SK-N-SH (cell line): ENCODE measurements around the gene GNB2. TPM values are rescaled to one million over a fixed set of nuclear protein-coding genes. Genes with fewer than 3 reads are reported as not detected.

Experiments
- CTCF ChIA-PET: fragments of 300-600, 350-600 bp; formaldehyde crosslinking; extraction: SDS; loops from one replicate; lab custom pipeline; 2021; lab: Yijun Ruan, JAX
- POLR2A ChIA-PET: fragments of 350-600 bp; sonication (Branson Sonifier 250); formaldehyde crosslinking; extraction: SDS; loops from one replicate; lab custom pipeline; 2020; ENCODE audit warnings: antibody characterized with exemption, inconsistent platforms; lab: Yijun Ruan, JAX
- DNase-seq: peaks from one replicate; pipeline ENCODE4 v3.0.0; 2012
- H2AFZ ChIP-seq: fragments of 200-600 bp; sonication (generic); 2 replicates; pipeline ENCODE4 v1.8.1; 2016; ENCODE audit warnings: antibody characterized with exemption, mild to moderate bottlenecking, low read depth
- H3F3A ChIP-seq: fragments of 200-600 bp; sonication (generic); replicated peaks from 2 replicates; pipeline ENCODE3; 2016; ENCODE audit warnings: antibody characterized with exemption, mild to moderate bottlenecking; ENCODE audit not compliant: insufficient read depth
- H3K27ac ChIP-seq, 2 experiments: fragments of 200-500 bp in 1 of 2; fragments of 200-600 bp in 1 of 2; sonication (Bioruptor generic) in 1 of 2; sonication (generic), shearing (Covaris generic) in 1 of 2; 2 replicates each; pipeline versions ENCODE4 v1.5.1 to v1.6.1; 2014 to 2016; ENCODE audit warnings: low read depth in 2 of 2, inconsistent platforms in 1 of 2, low read length in 1 of 2, mild to moderate bottlenecking in 1 of 2, mixed read lengths in 1 of 2
- H3K27me3 ChIP-seq: fragments of 200-600 bp; sonication (generic), shearing (Covaris generic); 2 replicates; pipeline ENCODE4 v1.6.1; 2016; ENCODE audit warnings: mixed run types; ENCODE audit not compliant: insufficient read depth
- H3K36me3 ChIP-seq, 2 experiments: fragments of 200-500 bp in 1 of 2; fragments of 200-600 bp in 1 of 2; sonication (Bioruptor generic) in 1 of 2; sonication (generic) in 1 of 2; replicated peaks in 1 of 2; 2 replicates each; pipeline versions ENCODE3 to v1.5.1; 2014 to 2016; ENCODE audit warnings: low read length in 1 of 2, mild to moderate bottlenecking in 1 of 2; ENCODE audit not compliant: insufficient read depth in 2 of 2, control insufficient read depth in 1 of 2
- H3K4me1 ChIP-seq, 2 experiments: fragments of 200-500 bp in 1 of 2; fragments of 200-600 bp in 1 of 2; sonication (Bioruptor generic) in 1 of 2; sonication (generic), shearing (Covaris generic) in 1 of 2; 2 replicates each; pipeline versions ENCODE4 v1.5.1 to v1.6.1; 2014 to 2016; ENCODE audit warnings: low read depth in 1 of 2, low read length in 1 of 2, mixed run types in 1 of 2; ENCODE audit not compliant: insufficient read depth in 2 of 2, control insufficient read depth in 1 of 2
- H3K4me2 ChIP-seq: fragments of 200-600 bp; sonication (generic), shearing (Covaris generic); 2 replicates; pipeline ENCODE4 v1.6.1; 2017; ENCODE audit warnings: mixed run types
- H3K4me3 ChIP-seq, 2 experiments: fragments of 200-500 bp in 1 of 2; fragments of 200-600 bp in 1 of 2; sonication (Bioruptor generic) in 1 of 2; sonication (generic), shearing (Covaris generic) in 1 of 2; 2 replicates each; pipeline versions ENCODE4 v1.5.1 to v1.8.1; 2014 to 2016; ENCODE audit warnings: low read depth in 2 of 2, inconsistent platforms in 1 of 2, low read length in 1 of 2, mild to moderate bottlenecking in 1 of 2, mixed read lengths in 1 of 2, moderate library complexity in 1 of 2
- H3K79me2 ChIP-seq: fragments of 200-600 bp; sonication (generic); 2 replicates; pipeline ENCODE4 v1.8.1; 2017; ENCODE audit warnings: mild to moderate bottlenecking; ENCODE audit not compliant: insufficient read depth
- H3K9ac ChIP-seq: fragments of 200-600 bp; sonication (generic); 2 replicates; pipeline ENCODE4 v1.6.1; 2017; ENCODE audit warnings: mixed run types
- H3K9me2 ChIP-seq: fragments of 200-600 bp; sonication (generic); 2 replicates; pipeline ENCODE4 v1.6.1; 2017; ENCODE audit warnings: mixed run types
- H3K9me3 ChIP-seq: fragments of 200-600 bp; sonication (generic); 2 replicates; pipeline ENCODE4 v1.6.1; 2017; ENCODE audit warnings: mixed run types, mild to moderate bottlenecking, moderate library complexity
- H4K20me1 ChIP-seq: fragments of 200-600 bp; sonication (generic); 2 replicates; pipeline ENCODE4 v1.6.1; 2017; ENCODE audit warnings: mild to moderate bottlenecking, mixed run types; ENCODE audit not compliant: insufficient read depth
- CHD2 ChIP-seq: fragments of 150-350 bp; IDR thresholded peaks from 2 replicates; pipeline ENCODE4 v1.6.1; 2018; ENCODE audit warnings: low read length; ENCODE audit not compliant: partially characterized antibody
- EP300 ChIP-seq, 2 experiments: IDR thresholded peaks; 2 replicates each; pipeline versions ENCODE4 v1.4.0 to v1.6.1; 2012; ENCODE audit warnings: borderline replicate concordance in 1 of 2, low read depth in 1 of 2, low read length in 1 of 2
- EZH2phosphoT487 ChIP-seq: fragments of 200-600 bp; sonication (generic); IDR thresholded peaks from 2 replicates; pipeline ENCODE4 v1.6.1; 2017; ENCODE audit warnings: low read depth, mixed run types, mild to moderate bottlenecking, antibody characterized with exemption, moderate library complexity, borderline replicate concordance
- FOSL2 ChIP-seq: IDR thresholded peaks from 2 replicates; pipeline ENCODE4 v1.4.0; 2012; ENCODE audit warnings: low read depth, mild to moderate bottlenecking, moderate library complexity, borderline replicate concordance
- FOXM1 ChIP-seq: IDR thresholded peaks from 2 replicates; pipeline ENCODE4 v1.4.0; 2012; ENCODE audit warnings: low read depth, mild to moderate bottlenecking
- MEF2A ChIP-seq: IDR thresholded peaks from 2 replicates; pipeline ENCODE4 v1.4.0; 2012; ENCODE audit warnings: low read depth, borderline replicate concordance
- MXI1 ChIP-seq: IDR thresholded peaks from 2 replicates; pipeline ENCODE4 v1.6.1; 2012; ENCODE audit warnings: mild to moderate bottlenecking, low read depth, low read length, improper control_type of control experiment
- NRF1 ChIP-seq: IDR thresholded peaks from 2 replicates; pipeline ENCODE4 v1.6.1; 2012; ENCODE audit warnings: low read depth, mild to moderate bottlenecking, low read length
- POLR2AphosphoS5 ChIP-seq: IDR thresholded peaks from 2 replicates; pipeline ENCODE4 v1.6.1; 2012; ENCODE audit warnings: low read depth, low read length
- RAD21 ChIP-seq: IDR thresholded peaks from 2 replicates; pipeline ENCODE4 v1.6.1; 2012; ENCODE audit warnings: mild to moderate bottlenecking, low read length
- RCOR1 ChIP-seq: fragments of 150-350 bp; IDR thresholded peaks from 2 replicates; pipeline ENCODE4 v1.6.1; 2017; ENCODE audit warnings: antibody characterized with exemption, low read length
- REST ChIP-seq: IDR thresholded peaks from 2 replicates; pipeline ENCODE4 v1.6.1; 2012; ENCODE audit warnings: mild to moderate bottlenecking, low read depth, low read length, moderate library complexity
- RFX5 ChIP-seq: IDR thresholded peaks from 2 replicates; pipeline ENCODE4 v1.6.1; 2012; ENCODE audit warnings: mild to moderate bottlenecking, improper control_type of control experiment, low read length
- SIN3A ChIP-seq: IDR thresholded peaks from 2 replicates; pipeline ENCODE4 v1.6.1; 2012; ENCODE audit warnings: low read depth, mild to moderate bottlenecking, low read length, moderate library complexity, borderline replicate concordance
- SMC3 ChIP-seq: IDR thresholded peaks from 2 replicates; pipeline ENCODE4 v1.6.1; 2012; ENCODE audit warnings: low read depth, low read length, improper control_type of control experiment
- TAF1 ChIP-seq: IDR thresholded peaks from 2 replicates; pipeline ENCODE4 v1.6.1; 2012; ENCODE audit warnings: low read depth, mild to moderate bottlenecking, low read length, moderate library complexity, borderline replicate concordance
- TCF12 ChIP-seq: IDR thresholded peaks from 2 replicates; pipeline ENCODE4 v1.4.0; 2012
- USF2 ChIP-seq: fragments of 150-350 bp; IDR thresholded peaks from 2 replicates; pipeline ENCODE4 v1.6.1; 2017; ENCODE audit warnings: antibody characterized with exemption, low read length, low read depth, borderline replicate concordance
- WGBS: methylation state at CpG from one replicate; pipeline ENCODE4 v1.1.6; 2017; ENCODE audit warnings: low lambda C conversion rate; 5-methylcytosine and 5-hydroxymethylcytosine counted together
- polyA plus RNA-seq, 3 experiments: library from polyadenylated mRNA; depleted of rRNA; stranded (reverse); fragments of >200 nt; gene quantifications; 2 replicates each; pipeline ENCODE4 v1.2.3, GENCODE V29; 2012
- TF ChIP-seq, protein P1 (sequence below): IDR thresholded peaks from 2 replicates; pipeline ENCODE4 v1.4.0; 2012; ENCODE audit warnings: low read depth

The GNB2 gene
- polyA plus RNA-seq, 1 of the 3 experiments (the other 2 are of a cell fraction), result 398 TPM

DNA sequence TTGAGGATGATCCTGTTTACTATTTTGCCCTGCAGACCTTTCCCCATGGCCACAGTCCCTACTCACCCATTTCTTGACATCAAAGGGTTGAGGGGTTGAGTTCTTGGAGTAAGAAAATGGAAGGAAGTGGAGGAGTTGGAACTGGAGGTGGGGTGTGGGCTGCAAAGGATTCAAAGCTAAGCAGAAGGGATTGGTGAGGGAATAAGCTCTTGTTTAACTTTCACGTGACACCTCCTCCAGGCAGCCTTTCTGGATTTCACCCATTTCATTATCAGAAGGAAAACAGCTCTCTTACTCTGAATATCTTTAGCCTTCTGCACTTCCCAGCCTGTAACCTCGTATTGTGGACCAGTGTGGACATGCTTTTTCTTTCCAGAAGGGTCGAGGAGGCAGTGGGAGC lies 47.5 kb upstream of the GNB2 start:
- Histone ChIP-seq H3K27me3 (no peaks in the 10 kb centered on the region), H3K9ac (no peak overlapping the region), H2AFZ (peak overlapping the region; percentile 80; the same call in 1 of the 2 replicates), H3K4me2 (peak overlapping the region; percentile 77), H3K79me2 (no peaks in the 10 kb centered on the region), H4K20me1 (no peaks in the 10 kb centered on the region), H3F3A (peaks cover 14% of the 10 kb centered on the region), H3K9me2 (no peaks in the 10 kb centered on the region), H3K27ac (peak overlapping the region in 1 of 2 experiments; percentile 11; a peak in 1 of 4 replicates), H3K36me3 (no peaks in the 10 kb centered on the region), H3K4me3 (peak overlapping the region; percentile 29 to 58), H3K4me1 (peaks cover 0 to 10% of the 10 kb centered on the region in 2 experiments; a peak in 1 of 4 replicates), H3K9me3 (no peaks in the 10 kb centered on the region)
- WGBS, result 30% methylated on average over 3 of the region's 3 CpGs
- CTCF ChIA-PET, result interaction anchor here (0.8 to 7.2 kb wide), 13 partner anchors 8 to 202 kb away, joined by 3 to 70 read pairs (median 3); partner anchors contain the start of genes FBXO24, LRCH4, MOSPD3 and POP7
- TF ChIP-seq EZH2phosphoT487 (no peak), FOXM1 (no peak), TAF1 (no peak), MEF2A (no peak), FOSL2 (no peak), RCOR1 (no peak), USF2 (no peak), EP300 (IDR thresholded peaks at IDR 0.05; ENCODE audit: borderline replicate concordance in 1 of 2, low read depth in 1 of 2, low read length in 1 of 2) (no peak)
- DNase-seq, result no peak
- POLR2A ChIA-PET, result interaction anchor here (1.0 to 2.1 kb wide), 2 partner anchors 10 to 14 kb away, joined by 3 to 14 read pairs; partner anchors contain the start of gene MOSPD3

GRCh38 chr7:100626530-100627237 lies 46.9 kb upstream of the GNB2 start:
- no peaks in the 10 kb centered on the region for H4K20me1 ChIP-seq
- ChIA-PET POLR2A (interaction anchor here (1.0 to 2.1 kb wide), 2 partner anchors 11 to 15 kb away, joined by 3 to 14 read pairs; partner anchors contain the start of gene MOSPD3), CTCF (interaction anchor here (0.8 to 9.0 kb wide), 14 partner anchors 8 to 202 kb away, joined by 3 to 101 read pairs (median 3); partner anchors contain the start of genes FBXO24, LRCH4, MOSPD3 and POP7)
- H3K4me2 ChIP-seq, result peak overlapping the region; percentile 77
- H3K27me3 ChIP-seq, result no peaks in the 10 kb centered on the region
- no peaks in the 10 kb centered on the region for H3K36me3 ChIP-seq
- 10% methylated on average over 28 of the region's 37 CpGs for whole genome bisulfite sequencing
- peak overlapping the region; percentile 80; the same call in 1 of the 2 replicates for H2AFZ ChIP-seq
- H3K4me3 ChIP-seq, result peak overlapping the region; percentile 36 to 58
- peaks cover 14% of the 10 kb centered on the region for H3F3A ChIP-seq
- H3K9me2 ChIP-seq, result no peaks in the 10 kb centered on the region
- peak overlapping the region; percentile 31; the same call in 1 of the 2 replicates for H3K9ac ChIP-seq
- H3K9me3 ChIP-seq, result no peaks in the 10 kb centered on the region
- peak overlapping the region in 1 of 2 experiments; percentile 20; a peak in 1 of 4 replicates for H3K27ac ChIP-seq
- peaks cover 0 to 10% of the 10 kb centered on the region in 2 experiments; a peak in 1 of 4 replicates for H3K4me1 ChIP-seq
- H3K79me2 ChIP-seq, result no peaks in the 10 kb centered on the region
- peak; percentile 100 for DNase-seq
- TF ChIP-seq TAF1 (peak; percentile 84; the same call in 1 of the 2 replicates), USF2 (no peak), MXI1 (peak; percentile 91), TCF12 (no peak), REST (0 out of 2 replicates have a peak, but pooled peaks have one; percentile 13), RAD21 (no peak), SIN3A (0 out of 2 replicates have a peak, but pooled peaks have one; percentile 30), SMC3 (no peak), NRF1 (peak; percentile 54), RFX5 (no peak), CHD2 (no peak), POLR2AphosphoS5 (peak; percentile 62)
- TF ChIP-seq, protein P1, sequence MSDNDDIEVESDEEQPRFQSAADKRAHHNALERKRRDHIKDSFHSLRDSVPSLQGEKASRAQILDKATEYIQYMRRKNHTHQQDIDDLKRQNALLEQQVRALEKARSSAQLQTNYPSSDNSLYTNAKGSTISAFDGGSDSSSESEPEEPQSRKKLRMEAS, result 0 out of 2 replicates have a peak, but pooled peaks have one; percentile 50
